GM21576 (cell line): ENCODE data around the gene RSPH6A.

Experiments
- ATAC-seq: cut with Tn5 transposase; IDR thresholded peaks from one replicate; pipeline ENCODE4 v1.9.1; 2021; ENCODE audit warnings: mild to moderate bottlenecking, moderate library complexity; ENCODE audit not compliant: unreplicated experiment

Gene RSPH6A

DNA sequence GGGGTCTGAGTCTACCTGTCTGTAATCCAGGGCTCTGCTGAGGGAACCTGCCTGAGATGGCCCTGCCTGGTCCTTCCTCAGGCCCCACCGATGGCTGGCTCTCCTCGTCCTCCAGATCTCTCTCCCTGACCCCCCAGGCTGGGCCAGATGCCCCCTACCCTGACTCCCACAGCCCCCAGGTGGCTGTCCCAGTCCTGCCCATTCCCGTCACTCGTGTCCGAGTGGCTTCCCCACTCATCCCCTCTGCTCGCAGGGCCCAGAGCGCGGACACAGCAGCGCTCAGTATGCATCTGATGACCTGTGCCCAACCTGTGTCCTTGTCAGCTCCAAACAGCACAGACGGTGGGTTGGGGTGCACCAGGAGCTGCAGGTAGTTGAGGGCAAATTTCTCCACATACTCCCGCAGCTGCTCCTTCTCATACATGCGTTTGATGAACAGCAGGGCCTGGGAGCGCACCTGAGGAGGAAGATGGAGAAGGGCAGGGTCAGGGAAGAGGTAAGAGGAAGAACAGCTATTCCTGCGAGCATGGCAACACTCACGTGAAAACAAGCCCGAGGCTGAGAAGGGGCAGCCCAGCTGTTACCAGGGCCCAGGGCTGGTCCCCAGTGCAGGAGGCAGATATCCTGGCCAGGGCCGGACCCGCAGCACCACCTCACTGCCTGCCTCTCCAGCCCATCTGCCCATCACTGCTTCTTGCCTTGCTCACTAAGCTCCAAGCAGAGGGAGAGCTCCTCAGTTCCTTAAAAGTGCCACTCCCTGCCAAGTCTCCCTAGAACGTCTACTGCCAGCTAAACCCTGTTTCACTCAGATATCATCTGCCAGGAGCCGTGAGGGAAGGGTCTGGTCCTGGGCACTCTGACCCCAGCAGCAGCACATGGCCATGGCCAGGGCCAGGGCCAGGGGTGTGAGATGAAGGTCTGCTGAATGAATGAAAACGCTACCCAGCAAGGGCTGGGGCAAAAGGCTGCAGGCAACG is 11.1 kb upstream of the RSPH6A start:
- ATAC-seq: no peak

DNA sequence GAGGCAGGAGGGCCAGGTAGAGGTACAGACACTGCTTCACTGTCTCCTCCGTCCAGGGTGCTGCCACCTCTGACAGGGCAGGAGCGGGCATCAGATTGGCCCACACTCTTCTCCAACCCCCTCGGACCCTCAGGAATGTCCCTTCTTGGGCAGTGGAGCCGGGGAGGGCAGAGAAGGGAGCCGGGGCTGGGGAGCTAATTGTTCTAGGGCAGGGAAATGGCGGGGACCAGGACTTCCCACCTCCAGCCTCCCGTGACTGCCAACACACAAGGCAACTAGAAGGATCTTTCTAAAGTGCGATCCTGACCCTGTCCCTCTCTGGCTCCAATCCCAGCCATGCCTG is 10.1 kb upstream of the RSPH6A start:
- ATAC-seq: no peak

DNA sequence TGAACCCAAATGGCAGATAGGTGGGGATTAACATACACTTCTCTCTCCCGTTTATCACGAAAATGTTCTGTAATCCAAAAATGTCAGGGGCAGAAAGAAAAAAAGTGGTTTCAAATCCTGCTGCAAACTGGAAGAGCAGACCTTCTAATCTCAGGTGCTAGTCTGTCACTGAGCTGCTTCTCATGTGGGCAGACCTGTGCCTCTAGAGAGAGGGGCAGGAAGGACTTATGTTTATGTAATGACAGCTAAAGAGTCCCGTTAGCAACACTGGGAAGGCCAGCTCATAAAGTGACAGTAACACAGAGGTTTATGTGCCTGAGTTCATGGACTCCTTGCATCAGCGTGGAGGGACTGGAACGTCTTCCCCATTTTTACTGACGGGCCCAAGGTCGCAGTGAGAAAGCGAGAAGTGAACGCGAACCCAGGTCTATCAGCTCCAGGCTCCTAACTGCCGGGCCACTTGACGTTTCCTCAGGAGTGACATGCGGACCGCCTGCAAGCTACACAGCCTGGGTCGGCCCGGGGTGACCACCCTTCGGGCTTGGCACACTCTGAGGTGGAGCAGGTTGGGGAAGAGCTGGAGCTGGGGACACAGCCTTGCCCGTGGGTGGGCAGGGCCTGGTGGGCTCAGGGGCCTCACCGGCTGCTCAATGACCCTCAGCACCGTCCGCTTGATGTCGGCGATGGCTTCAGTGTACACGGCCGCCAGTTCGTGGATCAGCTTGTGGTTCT is 9.6 kb upstream of the RSPH6A start:
- no peak for ATAC-seq

DNA sequence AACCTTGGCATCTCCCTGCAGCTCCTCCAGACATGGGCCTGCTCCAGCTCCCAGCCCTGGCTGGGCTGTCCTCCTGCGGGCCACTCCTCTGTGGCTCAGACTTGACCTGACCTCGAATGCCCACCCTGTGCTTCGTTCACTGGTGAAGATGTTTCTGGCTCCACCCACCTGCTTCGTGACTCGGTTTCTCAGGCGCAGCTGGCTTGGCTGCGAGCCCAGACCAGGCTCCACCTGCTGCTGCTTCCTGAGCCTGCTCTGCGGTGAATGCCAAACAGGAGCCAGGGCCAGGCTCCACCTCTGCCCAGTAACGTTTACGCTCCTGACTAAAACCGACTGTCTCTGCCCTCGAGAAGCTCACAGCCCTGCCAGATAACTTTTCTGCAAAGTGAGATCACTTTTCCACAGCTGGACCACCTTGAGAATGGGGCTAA is 8.9 kb upstream of the RSPH6A start:
- no peak for ATAC-seq

- ATAC-seq: no peak
These were observed 8.1 kb upstream of the RSPH6A start for GRCh38 chr19:45823182-45823581.

- no peak for ATAC-seq
These were observed 7.6 kb upstream of the RSPH6A start for GRCh38 chr19:45822716-45823115.

DNA sequence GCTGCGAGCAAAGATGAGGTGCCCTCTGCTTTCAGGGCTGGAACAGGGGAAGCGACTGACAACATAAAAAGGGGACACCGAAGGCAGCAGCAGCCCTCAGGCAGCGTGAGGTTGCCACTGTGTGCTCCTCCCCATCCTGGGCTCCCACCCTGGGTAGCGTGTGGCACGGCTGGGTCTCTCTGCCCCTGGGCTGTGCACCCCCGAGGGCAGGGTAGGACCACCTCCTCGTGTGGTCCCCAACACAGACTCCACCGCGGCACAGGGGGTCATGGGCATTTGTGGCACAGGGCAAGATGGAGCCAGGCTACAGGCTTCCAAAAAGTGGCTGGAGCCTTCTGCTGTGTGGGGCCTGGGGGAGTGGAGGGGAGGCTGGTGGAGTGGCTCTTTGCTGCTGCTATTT is 6.5 kb upstream of the RSPH6A start:
- no peak for ATAC-seq

GRCh38 chr19:45821103-45821521 is 6.0 kb upstream of the RSPH6A start:
- no peak for ATAC-seq

GRCh38 chr19:45820413-45821102 is 5.5 kb upstream of the RSPH6A start:
- ATAC-seq: no peak

GRCh38 chr19:45819769-45820168 is 4.7 kb upstream of the RSPH6A start:
- ATAC-seq: no peak

DNA sequence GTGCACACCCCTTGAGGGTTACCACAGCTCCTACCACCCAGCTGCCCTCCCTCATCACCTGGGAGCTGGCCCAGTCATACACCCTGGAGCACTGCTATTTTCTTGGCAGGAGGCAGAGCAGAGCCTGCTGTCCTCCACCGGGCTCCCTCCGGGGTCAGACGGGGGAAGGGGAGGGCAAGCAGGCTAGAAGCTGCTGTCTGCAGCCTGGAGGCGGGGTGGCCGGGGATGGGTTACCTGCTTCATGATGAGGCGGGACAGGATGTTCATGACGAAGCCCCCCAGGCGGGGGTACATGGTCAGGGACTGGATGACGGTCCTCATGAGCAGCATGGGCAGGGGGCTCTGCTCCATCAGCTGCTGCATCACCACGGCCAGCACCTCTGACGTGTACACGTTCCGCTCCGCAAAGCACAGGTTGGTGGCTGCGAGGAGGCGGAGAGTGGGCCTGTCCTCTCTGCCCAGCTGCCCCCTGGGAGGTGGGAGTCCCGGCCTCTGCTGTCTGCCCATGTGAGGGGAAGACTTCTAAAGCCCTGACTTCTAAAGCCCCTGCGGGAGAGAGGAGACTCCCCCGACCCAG is 2.7 kb upstream of the RSPH6A start:
- no peak for ATAC-seq

GRCh38 chr19:45817010-45817724 is 2.1 kb upstream of the RSPH6A start:
- ATAC-seq: peak; percentile 77

DNA sequence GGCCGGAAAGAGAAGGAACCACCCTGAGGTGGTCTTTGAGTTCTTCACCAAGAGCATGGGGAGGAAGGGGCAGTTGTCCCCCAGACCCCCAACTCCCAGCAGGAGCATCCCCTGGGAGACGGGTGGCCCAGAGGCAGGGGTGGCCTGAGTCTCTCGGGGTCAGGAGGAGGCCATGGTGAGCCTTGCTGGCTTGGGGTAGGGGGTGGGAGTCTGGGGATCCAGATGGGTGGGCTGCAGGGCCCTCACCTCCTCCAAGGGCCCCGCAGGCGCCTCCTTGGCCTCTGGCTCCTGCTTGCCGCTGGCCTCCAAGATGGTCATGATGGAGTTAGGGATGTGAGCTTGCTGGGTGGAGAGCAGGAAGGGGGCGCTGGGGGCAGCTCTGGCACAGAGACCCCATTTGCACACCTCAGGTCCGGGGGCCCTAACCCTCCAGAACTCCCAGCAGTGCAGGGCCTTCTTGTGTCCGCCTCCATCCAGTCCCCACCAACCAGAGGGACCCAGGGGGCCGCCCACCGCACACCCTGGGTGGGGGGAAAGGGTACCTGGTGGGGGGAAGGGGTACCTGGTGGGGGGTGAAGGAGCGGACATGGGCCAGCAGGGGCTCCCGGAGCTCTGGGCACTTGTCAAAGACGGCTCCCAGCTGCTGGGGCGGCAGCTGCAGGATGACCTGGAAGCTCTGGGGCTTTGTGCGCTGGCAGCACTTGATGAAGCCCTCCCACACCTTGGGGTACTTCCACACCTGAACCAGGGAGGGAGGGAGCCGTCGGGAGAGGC is 1.3 kb upstream of the RSPH6A start:
- ATAC-seq: no peak

DNA sequence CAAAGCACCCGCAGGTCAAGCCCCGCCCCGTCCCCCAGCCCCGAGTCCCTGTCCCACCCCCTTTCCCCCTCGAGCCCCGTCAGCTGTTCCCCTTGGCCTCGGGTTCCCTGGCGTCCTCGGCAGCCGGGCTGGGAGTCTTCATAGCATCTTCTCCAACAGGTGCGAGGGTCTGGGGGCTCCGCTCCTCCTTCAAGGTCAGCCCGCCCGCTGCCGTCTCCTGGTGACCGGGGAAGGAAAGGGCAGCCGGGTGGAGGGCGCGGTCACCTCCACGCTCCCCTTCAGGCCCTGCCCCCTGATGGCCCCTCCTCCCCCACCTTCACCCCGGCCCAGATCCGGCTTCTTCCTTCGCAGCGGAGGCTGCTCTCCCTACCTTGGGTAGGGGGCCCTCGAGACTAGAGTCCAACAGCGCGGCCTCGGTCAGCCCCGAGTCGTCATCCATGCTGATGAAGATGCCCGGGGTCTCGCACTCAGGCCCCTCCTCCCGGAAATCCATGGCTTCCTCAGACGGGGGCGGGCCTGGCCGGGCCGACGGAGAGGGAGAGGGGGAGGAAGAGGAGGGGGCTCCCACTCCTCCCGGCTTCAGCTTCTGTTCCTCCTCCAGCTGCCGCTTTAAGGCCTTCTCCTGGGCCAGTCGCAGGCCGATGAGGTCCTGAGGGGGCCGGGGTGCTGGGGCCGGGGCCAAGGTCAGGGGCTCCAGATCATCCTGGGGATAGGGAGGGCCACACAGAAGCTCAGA is 541 bp upstream of the RSPH6A start:
- ATAC-seq: no peak

DNA sequence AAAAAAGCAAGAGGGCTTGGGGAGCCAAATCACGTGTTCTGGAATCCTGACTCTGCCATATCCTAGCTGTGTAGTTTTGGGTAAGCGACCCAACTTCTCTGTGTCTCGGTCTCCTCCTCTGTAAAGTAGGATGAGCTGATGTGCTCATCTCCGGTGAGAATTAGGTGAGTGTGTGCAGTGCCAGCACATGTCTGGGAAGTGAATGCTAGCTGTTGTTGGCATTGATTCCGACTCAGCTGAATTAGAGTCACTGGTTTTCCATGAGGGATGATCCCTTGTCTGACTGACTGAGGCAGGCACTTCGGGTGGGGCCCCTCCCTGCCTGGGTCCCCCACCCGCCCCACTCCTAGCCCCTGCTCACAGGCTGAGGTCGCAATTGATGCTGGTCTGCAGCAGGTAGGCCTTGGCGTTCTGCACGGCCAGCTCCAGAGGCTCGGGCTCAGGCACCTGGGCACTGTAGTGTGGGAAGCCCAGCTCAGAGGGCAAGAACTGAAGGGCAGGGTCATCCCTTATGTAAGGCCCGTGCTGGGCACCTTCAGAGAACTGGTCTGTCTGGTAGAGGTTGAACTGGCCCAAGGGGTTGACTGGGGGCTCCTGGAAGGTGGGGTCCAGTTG is 835 bp downstream of the RSPH6A start:
- no peak for ATAC-seq

DNA sequence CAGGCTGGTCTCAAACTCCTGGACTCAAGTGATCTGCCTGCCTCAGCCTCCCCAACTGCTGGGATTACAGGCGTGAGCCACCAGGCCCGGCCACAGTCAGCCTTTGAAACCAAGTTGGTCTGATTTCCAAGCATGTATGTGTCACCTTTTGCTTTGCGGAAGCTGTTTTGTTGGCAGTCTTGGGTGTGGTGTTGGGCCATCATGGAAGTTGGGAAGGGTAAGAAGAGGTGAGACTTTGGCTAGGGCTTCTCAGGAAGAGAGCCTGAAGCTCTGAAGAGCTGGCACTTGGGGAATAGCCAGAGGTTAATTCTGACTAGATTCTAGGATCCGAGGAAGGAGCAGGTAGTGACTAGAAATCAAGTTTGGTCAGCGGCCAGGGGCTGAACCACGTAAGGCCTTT is 2.8 kb downstream of the RSPH6A start:
- ATAC-seq: no peak

- ATAC-seq: no peak
These were observed 5.4 kb downstream of the RSPH6A start for GRCh38 chr19:45809643-45810159.

GRCh38 chr19:45805719-45806118 is 9.4 kb downstream of the RSPH6A start:
- ATAC-seq: no peak

GRCh38 chr19:45804959-45805230 is 10.2 kb downstream of the RSPH6A start:
- ATAC-seq: no peak
